GM12878 (cell line): ENCODE results near the gene UGT3A2.

Source experiments
- CTCF ChIP-seq, 3 experiments: IDR thresholded peaks in 2 of 3; conservative IDR thresholded peaks in 1 of 3; 2 replicates each; pipeline ENCODE4 v1.5.1; 2011; ENCODE audit warnings: low read depth in 3 of 3, low read length in 3 of 3, mild to moderate bottlenecking in 3 of 3, control low read depth in 2 of 3, moderate library complexity in 2 of 3, inconsistent platforms in 1 of 3, mixed read lengths in 1 of 3; ENCODE audit not compliant: control insufficient read depth in 2 of 3, insufficient read depth in 1 of 3; ENCODE audit errors: extremely low read depth in 1 of 3
- EP300 ChIP-seq, 2 experiments: fragments of 150-350 bp in 1 of 2; IDR thresholded peaks; 2 replicates each; pipeline ENCODE4 v1.6.1; 2011 to 2012; ENCODE audit warnings: low read depth in 2 of 2, low read length in 2 of 2, borderline replicate concordance in 1 of 2, improper control_type of control experiment in 1 of 2, inconsistent platforms in 1 of 2; ENCODE audit not compliant: control insufficient read depth in 1 of 2
- EZH2 ChIP-seq: IDR thresholded peaks from 2 replicates; pipeline ENCODE4 v1.6.1; 2012; ENCODE audit warnings: low read depth, mild to moderate bottlenecking, control low read depth, inconsistent platforms, low read length, borderline replicate concordance; ENCODE audit not compliant: control insufficient read depth
- FOXK2 ChIP-seq: fragments of 450-650 bp; IDR thresholded peaks from 2 replicates; pipeline ENCODE4 v1.6.1; 2017; ENCODE audit warnings: mild to moderate bottlenecking, moderate library complexity
- MEF2A ChIP-seq: IDR thresholded peaks from 2 replicates; pipeline ENCODE4 v1.6.1; 2011; ENCODE audit warnings: low read depth, mild to moderate bottlenecking, low read length, moderate library complexity; ENCODE audit not compliant: insufficient read depth
- PBX3 ChIP-seq: IDR thresholded peaks from 2 replicates; pipeline ENCODE4 v1.6.1; 2011; ENCODE audit warnings: mild to moderate bottlenecking, low read depth, low read length, moderate library complexity; ENCODE audit not compliant: insufficient replicate concordance
- POLR2A ChIP-seq: IDR thresholded peaks from 2 replicates; pipeline ENCODE4 v1.6.1; 2011; ENCODE audit warnings: low read depth, mild to moderate bottlenecking, low read length
- POLR2AphosphoS5 ChIP-seq: IDR thresholded peaks from 2 replicates; pipeline ENCODE4 v1.6.1; 2011; ENCODE audit warnings: mild to moderate bottlenecking, low read length, inconsistent platforms
- REST ChIP-seq: IDR thresholded peaks from 2 replicates; pipeline ENCODE4 v1.6.1; 2012; ENCODE audit warnings: mild to moderate bottlenecking, low read depth, low read length
- TCF12 ChIP-seq: IDR thresholded peaks from 2 replicates; pipeline ENCODE4 v1.6.1; 2011; ENCODE audit warnings: low read depth, mild to moderate bottlenecking, low read length
- USF1 ChIP-seq: IDR thresholded peaks from 2 replicates; pipeline ENCODE4 v1.6.1; 2011; ENCODE audit warnings: borderline replicate concordance, low read depth, mild to moderate bottlenecking, moderate library complexity, mixed read lengths, low read length; ENCODE audit not compliant: insufficient read depth; ENCODE audit errors: extremely low read length
- ZNF24 ChIP-seq: fragments of 450-650 bp; IDR thresholded peaks from 2 replicates; pipeline ENCODE4 v1.6.1; 2017; ENCODE audit warnings: antibody characterized with exemption, mild to moderate bottlenecking

GRCh38 chr5:36013182-36013581, 53.5 kb downstream of the UGT3A2 start:
- no peak for TF ChIP-seq CTCF (IDR thresholded peaks at IDR 0.05 in 2 of 3, conservative IDR thresholded peaks at IDR 0.05 in 1 of 3; ENCODE audit: control insufficient read depth in 2 of 3, extremely low read depth in 1 of 3, insufficient read depth in 1 of 3, low read depth in 3 of 3, low read length in 3 of 3)
- TF ChIP-seq POLR2A, result no peak
- TF ChIP-seq REST, result no peak
- TF ChIP-seq PBX3, result no peak
- no peak for TF ChIP-seq FOXK2
- TF ChIP-seq MEF2A, result no peak
- no peak for TF ChIP-seq USF1
- TF ChIP-seq EP300 (IDR thresholded peaks at IDR 0.05; ENCODE audit: borderline replicate concordance in 1 of 2, control insufficient read depth in 1 of 2, low read depth in 2 of 2, low read length in 2 of 2), result no peak
- TF ChIP-seq TCF12, result no peak
- no peak for TF ChIP-seq EZH2
- no peak for TF ChIP-seq ZNF24
- no peak for TF ChIP-seq POLR2AphosphoS5
